GM18951 (cell line): ENCODE measurements around the gene RAD51B.

Source experiments
- POLR2A ChIP-seq: IDR thresholded peaks from 4 replicates; pipeline ENCODE4 v1.6.1; 2011; ENCODE audit warnings: mild to moderate bottlenecking; ENCODE audit not compliant: insufficient read length, insufficient read depth; ENCODE audit errors: extremely low read depth
- in situ Hi-C: fragments of 300-500 bp; cut with MboI; formaldehyde crosslinking; loops from one replicate; pipeline ENCODE4 v1.12.0; 2022; ENCODE audit warnings: low sequenced_read_pairs, mixed read lengths, inconsistent platforms; ENCODE audit not compliant: unreplicated experiment

The RAD51B gene

GRCh38 chr14:68530443-68530842 is 710.9 kb downstream of the RAD51B start:
- in situ Hi-C loops, result no loop called here
- no peak for TF ChIP-seq POLR2A

- in situ Hi-C loops, result no loop called here
- no peak for TF ChIP-seq POLR2A
Measured at GRCh38 chr14:68532496-68532895, 712.9 kb downstream of the RAD51B start.

GRCh38 chr14:68534276-68534675 is 714.7 kb downstream of the RAD51B start:
- no peak for TF ChIP-seq POLR2A
- in situ Hi-C loops, result no loop called here

- TF ChIP-seq POLR2A, result no peak
- in situ Hi-C loops, result no loop called here
Measured at GRCh38 chr14:68535404-68536017, 715.9 kb downstream of the RAD51B start.

GRCh38 chr14:68536018-68536410 is 716.4 kb downstream of the RAD51B start:
- in situ Hi-C loops, result no loop called here
- no peak for TF ChIP-seq POLR2A

GRCh38 chr14:68538639-68539038 is 719.1 kb downstream of the RAD51B start:
- in situ Hi-C loops, result no loop called here
- TF ChIP-seq POLR2A, result no peak

- in situ Hi-C loops, result no loop called here
- no peak for TF ChIP-seq POLR2A
Measured at GRCh38 chr14:68539241-68539737, 719.7 kb downstream of the RAD51B start.

- in situ Hi-C loops, result no loop called here
Measured at GRCh38 chr14:68539789-68540188, 720.2 kb downstream of the RAD51B start.

GRCh38 chr14:68541178-68541896 is 721.8 kb downstream of the RAD51B start:
- TF ChIP-seq POLR2A, result no peak
- in situ Hi-C loops, result no loop called here

More at GRCh38 chr14:68539789-68540188, 720.2 kb downstream of the RAD51B start:
- no peak for TF ChIP-seq POLR2A

- in situ Hi-C loops, result no loop called here
- TF ChIP-seq POLR2A, result no peak
Measured at GRCh38 chr14:68542346-68542745, 722.8 kb downstream of the RAD51B start.

- in situ Hi-C loops, result no loop called here
- no peak for TF ChIP-seq POLR2A
Measured at GRCh38 chr14:68543516-68543915, 723.9 kb downstream of the RAD51B start.

- in situ Hi-C loops, result no loop called here
- no peak for TF ChIP-seq POLR2A
Measured at GRCh38 chr14:68544081-68544892, 724.7 kb downstream of the RAD51B start.

GRCh38 chr14:68546839-68547238 is 727.3 kb downstream of the RAD51B start:
- no peak for TF ChIP-seq POLR2A
- in situ Hi-C loops, result no loop called here
